ENCODE measurements around the gene MRPS6.

MRPS6 gene

DNA sequence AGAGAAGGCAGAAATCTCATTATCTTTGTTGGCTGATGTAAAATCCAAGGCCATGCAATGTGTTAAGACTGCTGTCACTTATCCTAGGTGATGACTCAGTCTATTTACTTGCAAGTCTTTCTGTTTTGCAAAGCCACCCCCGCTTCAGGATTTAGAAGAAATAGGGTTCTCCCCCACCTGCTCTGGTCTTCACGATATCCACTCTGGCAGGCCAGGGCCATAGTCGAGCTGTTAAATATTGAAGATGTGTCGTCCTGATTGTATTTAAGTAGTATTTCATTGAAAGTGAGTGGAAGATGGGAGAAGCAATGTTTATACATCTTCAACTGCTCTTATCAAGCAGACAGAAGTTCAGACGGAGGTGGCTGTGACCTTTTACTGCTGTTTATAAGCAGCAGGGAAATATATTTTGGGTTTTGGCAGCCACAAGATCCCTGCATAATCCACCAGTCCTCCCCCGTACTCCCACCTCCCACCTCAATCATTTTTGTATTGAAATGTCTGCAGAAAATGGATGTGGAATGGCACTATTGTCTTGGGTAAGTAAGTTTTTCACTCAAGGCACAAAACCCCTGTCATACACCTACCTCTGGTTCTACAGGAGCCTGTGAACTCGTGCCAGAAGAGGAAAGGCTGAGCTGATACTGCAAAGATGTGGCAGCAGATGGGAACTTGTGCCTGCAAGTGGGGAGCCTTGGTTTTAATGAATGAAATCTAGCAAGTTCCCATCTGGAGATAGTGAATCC, 117.4 kb downstream of the MRPS6 start:
- H3K4me3 ChIP-seq (ENCODE audit: low read length): no peak overlapping the region
- no peak for DNase-seq (ENCODE audit: low read depth, low spot score)

DNA sequence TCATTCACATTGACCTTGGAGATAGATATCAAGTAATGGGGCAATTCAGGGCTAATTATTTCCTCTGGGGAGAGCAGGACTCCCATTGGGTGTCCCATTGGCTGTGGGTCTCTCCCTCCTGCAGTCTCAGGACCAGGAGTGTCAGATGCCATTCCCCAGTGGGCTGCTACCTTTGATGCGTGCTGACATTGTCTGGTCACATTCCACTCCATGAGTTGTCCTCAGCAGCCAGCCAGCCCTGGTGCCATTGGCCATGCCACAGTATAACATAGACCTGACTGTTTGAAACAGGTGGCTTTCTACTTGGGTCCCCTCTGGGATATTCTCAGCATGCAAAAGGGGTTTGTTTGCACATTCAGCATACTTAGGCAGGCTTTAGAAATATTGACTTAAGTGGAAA, 118.5 kb downstream of the MRPS6 start:
- no peak overlapping the region for H3K4me3 ChIP-seq (ENCODE audit: low read length)
- DNase-seq (ENCODE audit: low read depth, low spot score): no peak
